HG03342 (cell line): Measurements from ENCODE around the gene CABP2.
A peak's percentile ranks its signal among the peaks of the same experiment; 100 is the strongest.
"Not testable (repeated sequence)": the region's sequence is repeated elsewhere in the genome, so short reads cannot be mapped to it uniquely, and the experiment has no call there.

Experiments used
- ATAC-seq: cut with Tn5 transposase; IDR thresholded peaks from one replicate; pipeline ENCODE4 v1.9.1; 2021; ENCODE audit warnings: mild to moderate bottlenecking, moderate library complexity; ENCODE audit not compliant: unreplicated experiment

Gene CABP2

DNA sequence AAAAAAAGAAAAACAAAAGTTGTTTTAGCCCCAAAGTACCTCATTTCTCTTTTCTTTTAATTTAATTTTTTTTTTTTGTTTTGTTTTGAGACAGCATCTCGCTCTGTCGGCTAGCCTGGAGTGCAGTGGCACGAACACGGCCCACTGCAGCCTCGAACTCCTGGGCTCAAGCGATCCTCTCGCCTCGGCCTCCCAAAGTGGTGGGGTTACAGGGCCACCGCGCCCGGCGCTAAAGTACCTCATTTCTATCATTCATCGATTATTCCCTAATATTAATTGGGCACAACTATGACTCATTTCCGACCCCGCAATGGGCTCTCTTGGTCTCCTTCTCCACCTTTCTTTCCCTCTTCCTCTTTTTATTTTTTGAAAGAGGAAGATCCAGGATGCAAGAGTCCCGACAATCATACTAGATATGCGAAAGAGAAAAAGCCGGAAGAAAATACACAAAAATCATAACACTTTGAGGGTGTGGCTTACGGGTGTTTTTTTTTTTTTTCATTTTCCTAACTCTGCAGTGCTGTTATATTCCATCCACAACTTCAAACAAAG is 40.9 kb downstream of the CABP2 start:
- peak; percentile 1 for ATAC-seq

DNA sequence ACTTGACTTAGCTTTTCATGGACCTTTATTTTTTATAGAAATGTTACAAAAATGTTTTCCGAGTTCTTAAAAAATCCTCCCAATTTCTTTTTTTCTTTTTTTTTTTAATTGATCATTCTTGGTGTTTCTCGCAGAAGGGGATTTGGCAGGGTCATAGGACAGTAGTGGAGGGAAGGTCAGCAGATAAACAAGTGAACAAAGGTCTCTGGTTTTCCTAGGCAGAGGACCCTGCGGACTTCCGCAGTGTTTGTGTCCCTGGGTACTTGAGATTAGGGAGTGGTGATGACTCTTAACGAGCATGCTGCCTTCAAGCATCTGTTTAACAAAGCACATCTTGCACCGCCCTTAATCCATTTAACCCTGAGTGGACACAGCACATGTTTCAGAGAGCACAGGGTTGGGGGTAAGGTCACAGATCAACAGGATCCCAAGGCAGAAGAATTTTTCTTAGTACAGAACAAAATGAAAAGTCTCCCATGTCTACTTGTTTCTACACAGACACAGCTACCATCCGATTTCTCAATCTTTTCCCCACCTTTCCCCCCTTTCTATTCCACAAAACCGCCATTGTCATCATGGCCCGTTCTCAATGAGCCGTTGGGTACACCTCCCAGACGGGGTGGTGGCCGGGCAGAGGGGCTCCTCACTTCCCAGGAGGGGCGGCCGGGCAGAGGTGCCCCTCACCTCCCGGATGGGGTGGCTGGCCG is 45.7 kb downstream of the CABP2 start:
- not testable (repeated sequence) for ATAC-seq

DNA sequence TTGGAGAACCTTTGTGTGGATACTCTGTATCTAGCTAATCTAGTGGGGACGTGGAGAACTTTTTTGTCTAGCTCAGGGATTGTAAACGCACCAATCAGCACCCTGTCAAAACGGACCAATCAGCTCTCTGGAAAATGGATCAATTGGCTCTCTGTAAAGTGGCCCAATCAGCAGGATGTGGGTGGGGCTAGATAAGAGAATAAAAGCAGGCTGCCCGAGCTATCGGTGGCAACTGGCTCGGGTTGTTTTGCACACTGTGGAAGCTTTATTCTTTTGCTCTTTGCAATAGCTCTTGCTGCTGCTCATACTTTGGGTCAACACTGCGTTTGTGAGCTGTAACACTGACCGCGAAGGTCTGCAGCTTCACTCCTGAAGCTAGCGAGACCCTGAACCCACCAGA is 46.6 kb downstream of the CABP2 start:
- not testable (repeated sequence) for ATAC-seq

DNA sequence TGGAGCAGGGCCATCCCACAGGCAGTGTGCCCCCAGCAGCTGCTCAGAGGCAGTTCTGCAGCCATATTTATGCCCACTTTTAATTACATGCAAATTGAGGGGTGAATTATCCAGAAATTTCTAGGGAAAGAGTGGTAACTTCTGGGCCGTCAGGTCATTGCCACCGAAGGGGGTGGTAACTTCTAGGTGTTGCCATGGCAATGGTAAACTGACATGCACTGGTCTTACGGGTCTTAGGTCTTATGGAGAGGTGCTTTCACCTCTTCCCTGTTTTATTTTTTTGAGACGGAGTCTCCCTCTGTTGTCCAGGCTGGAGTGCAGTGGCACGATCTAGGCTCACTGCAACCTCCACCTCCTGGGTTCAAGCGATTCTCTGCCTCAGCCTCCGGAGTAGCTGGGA is 50.4 kb downstream of the CABP2 start:
- ATAC-seq, result no peak

DNA sequence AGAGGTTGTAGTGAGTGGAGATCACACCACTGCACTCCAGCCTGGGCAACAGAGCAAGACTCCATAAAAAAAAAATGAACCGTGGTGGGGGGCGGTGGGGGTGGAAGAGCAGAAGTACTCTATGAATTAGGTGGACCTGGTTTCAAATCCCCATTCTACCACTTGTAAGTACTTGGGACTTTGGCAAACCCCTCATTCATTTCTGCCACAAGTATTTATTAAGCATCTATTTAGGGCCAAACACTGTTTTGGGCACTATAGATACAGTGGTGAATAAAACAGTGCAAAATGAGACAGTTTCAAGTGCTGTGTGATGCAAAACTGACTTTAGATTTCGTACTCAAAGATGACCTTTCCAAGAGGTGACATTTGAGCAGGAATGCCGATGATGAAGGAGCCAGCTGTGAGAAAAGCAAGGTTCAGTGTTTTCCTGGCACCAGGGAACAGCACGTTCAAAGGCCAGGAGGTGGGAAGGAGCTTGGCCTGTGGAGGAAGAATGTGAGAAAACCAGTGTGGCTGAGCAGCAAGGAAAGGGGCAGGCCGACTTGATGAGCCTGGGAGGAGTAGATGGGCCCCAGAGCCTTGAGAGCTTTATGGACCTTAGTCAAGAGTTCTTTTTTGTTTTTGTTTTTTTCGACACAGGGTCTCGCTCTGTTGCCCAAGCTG is 52.8 kb downstream of the CABP2 start:
- no peak for ATAC-seq

DNA sequence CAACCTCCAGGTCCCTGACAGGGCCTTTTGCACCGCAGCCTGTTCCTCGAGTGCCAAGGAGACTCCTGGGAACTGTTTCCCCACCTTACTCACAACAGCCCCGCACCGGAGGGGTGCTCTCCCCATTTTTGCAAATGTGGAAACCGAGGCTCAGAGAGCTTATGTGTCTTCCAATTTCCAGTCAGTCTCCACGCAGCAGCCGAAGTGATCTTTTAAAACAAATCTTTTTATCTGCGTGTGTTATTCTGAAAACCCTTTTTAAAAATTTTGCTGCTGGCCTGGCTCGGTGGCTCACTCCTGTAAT is 53.8 kb downstream of the CABP2 start:
- ATAC-seq, result no peak
